IPS DF 4.7 (cell line): ENCODE data around the gene MYBL2.
"Not testable (repeated sequence)": the region's sequence is repeated elsewhere in the genome, so short reads cannot be mapped to it uniquely, and the experiment has no call there.

Experiments
- DNase-seq: peaks from one replicate; pipeline ENCODE4 v3.0.0-alpha.2; 2013; ENCODE audit warnings: low spot score; ENCODE audit errors: extremely low read depth

The MYBL2 gene

DNA sequence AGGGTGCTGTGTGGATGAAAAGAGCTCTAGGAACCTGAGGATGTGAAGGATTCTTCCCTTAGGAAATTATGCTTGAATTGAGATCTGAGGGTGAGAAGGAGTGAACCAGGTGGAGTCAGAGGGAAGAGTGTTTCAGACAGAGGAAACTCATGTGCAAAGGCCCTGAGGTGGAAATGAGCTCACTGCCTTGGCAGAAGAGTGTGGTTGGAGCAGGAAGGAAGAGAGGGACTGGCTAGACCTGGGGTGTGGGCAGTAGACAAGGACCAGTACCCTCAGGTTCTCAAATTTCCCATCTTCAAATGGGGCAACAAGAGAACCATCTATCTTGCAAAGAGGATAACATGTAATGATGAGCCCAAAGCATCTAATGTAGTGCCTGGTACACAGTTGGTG, 83.9 kb downstream of the MYBL2 start:
- DNase-seq, result no peak

DNA sequence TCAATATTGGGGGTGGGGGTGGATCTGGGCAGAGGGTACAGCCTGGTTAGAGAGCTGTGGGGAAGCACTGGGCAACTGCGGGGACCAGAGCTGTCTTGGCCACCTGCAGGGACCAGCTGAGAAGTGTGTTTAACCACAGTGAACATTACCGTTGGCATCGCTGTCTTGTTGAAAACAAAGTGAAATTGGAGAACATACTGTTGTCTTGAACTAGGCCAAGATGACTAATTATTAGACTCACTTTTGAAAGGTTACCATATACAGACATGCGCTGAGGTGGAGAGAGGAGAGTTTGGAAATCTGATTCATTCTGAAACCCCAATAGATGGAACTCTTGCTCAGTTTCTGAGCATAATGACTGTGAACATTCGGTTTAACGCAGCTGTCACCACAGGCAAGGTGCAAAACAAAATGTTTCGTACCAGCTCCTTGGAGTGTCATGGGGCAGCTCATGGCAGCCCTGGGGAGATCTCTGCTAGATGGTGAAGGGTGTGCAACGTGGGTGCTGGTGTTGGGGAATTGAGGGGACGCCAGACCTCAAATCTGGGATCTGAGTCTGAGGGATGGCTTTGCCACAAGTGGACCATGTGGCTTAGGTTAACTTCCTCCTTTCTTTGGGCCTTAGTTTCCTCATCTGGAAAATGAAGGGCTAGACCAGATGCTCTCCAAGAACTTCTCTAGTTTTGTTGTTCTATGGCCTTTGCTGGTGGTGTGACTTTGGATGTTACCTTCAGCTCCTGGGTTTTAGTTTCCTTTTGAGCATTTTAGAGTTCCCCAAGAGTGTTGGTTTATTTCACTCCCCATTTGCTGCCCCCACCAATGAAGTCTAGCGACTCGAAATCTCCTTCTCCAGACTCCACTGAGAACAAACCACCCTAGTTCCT, 84.5 kb downstream of the MYBL2 start:
- no peak for DNase-seq

DNA sequence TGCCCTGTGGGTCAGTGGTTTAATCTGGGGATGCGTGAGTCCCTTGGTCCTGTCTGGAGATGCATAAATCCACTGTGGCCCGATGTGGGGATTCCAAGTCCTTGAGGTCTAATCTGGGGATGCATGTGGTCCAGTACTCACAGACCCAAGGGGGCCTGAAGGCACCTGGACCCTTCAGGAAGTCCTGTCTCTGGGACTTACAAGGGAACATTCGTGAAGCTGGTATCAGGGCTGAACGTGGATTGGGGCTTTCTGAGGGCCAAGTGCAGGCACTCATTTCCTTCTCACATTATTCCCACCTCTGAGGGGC, 85.1 kb downstream of the MYBL2 start:
- DNase-seq, result no peak

DNA sequence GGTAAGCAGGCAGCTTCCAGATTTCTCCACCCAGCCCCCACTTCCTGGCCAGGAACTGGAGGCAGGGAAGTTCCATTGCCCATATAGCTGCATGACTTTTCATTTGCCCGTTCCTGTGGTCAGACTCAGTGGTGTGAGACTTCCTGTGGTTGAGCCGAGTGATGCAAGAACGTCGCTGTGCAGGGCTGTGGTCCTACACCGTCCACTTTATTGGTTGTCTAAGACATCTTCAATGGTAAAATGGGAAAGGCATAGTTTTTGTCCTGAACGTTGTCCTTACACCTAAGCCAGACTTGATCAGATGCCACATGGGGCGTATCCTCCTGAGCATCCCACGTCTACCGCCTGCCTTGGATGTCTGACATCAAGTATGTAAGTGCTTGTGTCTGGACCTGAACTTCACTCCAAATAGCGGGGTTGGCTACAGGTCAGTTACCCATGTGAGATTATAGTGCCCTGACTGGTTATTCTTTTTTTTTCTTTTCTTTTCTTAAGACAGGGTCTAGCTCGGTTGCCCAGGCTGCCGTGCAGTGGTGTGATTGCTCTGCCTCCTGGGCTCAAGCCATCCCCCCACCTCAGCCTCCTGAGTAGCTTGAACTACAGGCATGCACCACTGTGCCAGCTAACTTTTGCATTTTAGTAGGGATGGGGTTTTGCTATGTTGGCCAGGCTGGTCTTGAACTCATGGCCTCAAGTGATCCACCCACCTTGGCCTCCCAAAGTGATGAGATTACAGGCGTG, 85.8 kb downstream of the MYBL2 start:
- DNase-seq, result no peak

DNA sequence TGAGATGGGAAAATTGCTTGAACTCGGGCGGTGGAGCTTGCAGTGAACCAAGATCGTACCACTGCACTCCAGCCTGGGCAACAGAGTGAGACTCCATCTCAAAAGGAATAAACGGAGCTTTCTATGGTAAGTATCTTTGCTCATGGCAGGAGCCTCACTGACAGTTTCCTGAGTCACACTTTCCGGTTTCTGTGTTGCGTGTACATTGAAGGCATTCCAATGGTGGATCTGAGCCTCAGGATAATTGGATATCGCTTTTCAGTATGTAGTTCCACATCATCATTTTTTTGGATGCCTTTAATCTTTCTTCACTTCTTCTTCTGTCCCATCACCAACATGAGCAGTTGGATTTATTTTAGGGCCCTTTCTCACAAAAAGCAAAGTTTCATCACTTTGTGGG, 88.5 kb downstream of the MYBL2 start:
- no peak for DNase-seq

DNA sequence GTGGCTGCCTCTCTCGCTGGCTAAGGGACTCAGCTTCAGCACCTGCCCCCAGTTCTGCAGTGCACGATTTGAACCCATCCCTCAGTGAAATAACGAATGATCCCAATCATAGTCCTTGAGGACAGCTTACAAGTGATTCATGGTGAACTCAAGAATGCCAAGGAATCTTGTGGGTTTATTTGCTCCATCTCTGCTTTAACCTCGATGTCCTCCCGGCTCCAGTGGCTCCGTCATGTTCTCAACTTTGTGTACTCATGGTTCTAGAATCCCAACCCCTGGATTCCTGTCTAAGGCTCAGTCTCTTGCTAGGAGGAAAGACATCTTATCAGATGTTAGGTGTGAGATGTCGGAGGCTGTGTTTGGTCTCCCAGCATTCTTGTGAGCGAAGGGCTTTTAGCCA, 88.9 kb downstream of the MYBL2 start:
- no peak for DNase-seq

DNA sequence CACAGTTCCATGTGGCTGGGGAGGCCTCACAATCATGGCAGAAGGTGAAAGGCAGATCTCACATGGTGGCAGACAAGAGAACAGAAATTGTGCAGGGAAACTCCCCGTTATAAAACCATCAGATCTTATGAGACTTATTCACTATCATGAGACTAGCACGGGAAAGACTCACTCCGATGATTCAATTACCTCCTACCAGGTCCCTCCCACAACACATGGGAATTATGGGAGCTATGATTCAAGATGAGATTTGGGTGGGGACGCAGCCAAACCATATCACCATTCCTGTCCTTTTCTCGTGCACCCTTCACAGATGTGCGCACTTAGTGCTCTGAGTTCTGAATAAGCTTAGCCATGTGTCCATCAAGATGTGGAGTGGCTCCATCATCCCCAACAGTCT, 91.0 kb downstream of the MYBL2 start:
- DNase-seq, result not testable (repeated sequence)

DNA sequence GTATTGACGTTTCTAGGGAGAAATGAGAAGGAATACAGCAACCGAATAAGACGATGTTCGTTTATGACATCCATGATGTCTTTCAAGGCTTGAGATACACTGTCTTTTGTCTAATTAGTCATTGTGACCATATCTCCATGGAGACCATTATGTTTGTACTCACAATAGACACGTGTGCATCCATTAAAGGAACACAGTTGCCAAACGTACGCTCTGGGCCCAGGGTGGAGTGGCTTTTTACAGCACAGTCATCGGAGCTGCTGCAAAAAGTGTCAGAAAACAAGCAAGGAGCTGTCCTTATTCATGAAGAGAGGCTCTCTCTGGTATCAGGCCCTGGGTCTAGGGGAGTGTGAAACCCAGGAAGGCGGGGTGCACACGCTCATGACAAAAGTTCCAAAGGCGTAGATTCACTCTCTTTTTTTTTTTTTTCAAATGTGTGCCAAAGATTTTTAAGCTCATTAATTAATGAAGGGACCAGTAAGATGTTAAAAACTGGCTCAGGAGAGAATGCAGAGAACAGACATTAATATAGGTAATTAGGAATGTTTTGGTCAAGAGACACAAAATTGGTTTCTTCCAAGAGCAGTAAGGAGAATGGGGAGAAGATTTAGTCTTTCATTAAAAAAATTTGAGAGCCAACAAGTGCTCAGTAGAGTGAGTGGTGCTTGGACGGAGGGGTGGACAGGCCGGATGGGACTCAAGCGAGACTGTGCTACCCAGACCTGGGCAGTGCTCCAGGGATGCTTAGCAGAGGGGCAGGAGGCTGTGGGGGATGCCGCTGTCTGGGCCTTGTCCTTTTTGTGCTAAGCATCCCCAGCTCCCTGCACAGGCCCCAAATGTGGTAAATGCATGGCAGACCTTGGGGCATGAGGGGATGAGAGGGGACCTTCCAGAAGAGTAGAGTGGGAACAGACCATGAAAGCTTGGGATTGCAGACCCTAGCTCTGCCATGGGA, 94.7 kb downstream of the MYBL2 start:
- DNase-seq, result no peak

DNA sequence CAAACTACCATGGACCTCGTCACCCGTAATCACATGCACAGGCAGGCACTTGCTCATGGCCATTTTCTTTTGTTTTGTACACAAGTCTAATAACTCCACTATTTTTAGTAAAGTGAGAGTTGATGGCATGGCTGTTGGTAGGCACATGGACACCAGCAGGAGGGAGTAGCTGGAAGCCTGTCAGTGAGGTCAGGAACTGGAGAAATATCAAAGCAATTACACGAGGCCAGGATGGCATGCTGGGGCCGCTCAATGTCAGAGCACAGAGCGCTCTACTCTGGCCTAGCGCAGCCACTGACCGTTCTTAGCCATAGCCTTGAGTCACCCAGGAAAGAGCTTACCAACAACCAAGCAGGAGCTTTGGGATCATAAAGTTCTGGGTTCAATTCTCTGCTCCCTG, 96.0 kb downstream of the MYBL2 start:
- DNase-seq, result no peak

DNA sequence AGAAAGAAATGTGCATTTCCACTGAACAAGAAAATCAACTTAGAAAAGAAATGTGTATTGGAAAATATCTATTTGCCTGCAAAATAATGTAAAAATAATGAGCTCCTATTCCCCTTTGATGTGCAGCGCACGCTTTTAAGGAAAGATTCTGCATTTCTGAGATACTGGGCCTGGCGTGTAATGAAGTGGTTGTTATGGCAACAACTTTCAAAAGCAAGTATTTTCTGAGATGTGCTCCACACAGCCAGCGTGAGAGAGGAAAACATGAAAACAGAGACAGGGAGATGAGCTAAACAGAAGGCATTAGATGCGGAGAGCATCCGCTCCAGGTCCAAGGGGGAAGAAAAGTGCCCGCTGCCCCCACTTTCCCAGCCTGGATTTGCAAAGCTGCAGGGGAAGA, 99.0 kb downstream of the MYBL2 start:
- no peak for DNase-seq
